GM12892 (cell line): ENCODE results near the gene CD36.

Experiments used
- POLR2A ChIP-seq: IDR thresholded peaks from 2 replicates; pipeline ENCODE4 v1.6.1; 2011; ENCODE audit warnings: low read depth, low read length, control low read depth
- POLR2AphosphoS5 ChIP-seq: IDR thresholded peaks from 2 replicates; pipeline ENCODE4 v1.6.1; 2011; ENCODE audit warnings: low read depth, low read length, control low read depth

DNA sequence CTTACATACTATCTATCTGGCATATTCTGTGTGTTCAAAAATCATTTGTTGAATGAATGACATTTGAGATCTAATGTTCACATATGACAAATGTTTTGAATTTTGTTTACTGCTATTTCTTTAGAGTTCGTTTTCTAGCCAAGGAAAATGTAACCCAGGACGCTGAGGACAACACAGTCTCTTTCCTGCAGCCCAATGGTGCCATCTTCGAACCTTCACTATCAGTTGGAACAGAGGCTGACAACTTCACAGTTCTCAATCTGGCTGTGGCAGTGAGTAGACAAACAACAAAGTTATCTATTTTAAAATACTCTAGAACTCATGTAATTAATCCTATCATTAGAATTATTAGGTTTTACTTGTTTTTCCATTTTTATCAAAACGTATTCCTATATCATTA, 22.5 kb downstream of the CD36 start:
- TF ChIP-seq POLR2A = no peak
- TF ChIP-seq POLR2AphosphoS5 = no peak
